ENCODE results near the gene CHRNG. TPM values are rescaled to one million over a fixed set of nuclear protein-coding genes. Genes with fewer than 3 reads are reported as not detected.
A peak's percentile ranks its signal among the peaks of the same experiment; 100 is the strongest.

Gene CHRNG
- total RNA-seq, 4 donors from 2014 or later = not detected

DNA sequence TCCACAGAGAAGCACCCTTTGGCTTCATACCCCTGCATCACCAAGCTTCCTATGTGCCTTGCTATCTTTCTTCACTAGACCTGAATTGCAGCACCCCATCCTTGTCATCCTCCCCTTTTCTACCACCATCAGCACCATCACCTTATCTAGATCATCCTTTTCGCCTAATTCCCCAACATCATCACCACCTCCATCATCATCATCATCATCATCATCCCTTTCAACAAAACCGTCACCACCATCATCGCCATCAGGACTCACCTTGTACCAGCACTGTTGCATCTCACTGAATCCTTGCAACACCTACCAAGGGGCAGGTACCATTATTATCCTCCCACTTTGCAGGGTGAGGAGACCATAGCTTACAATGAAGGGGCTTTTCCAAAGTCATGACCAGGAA lies 41.0 kb upstream of the CHRNG start:
- 92% methylated on average over 3 of the region's 3 CpGs for WGBS, 2 donors (ENCODE audit: low coverage in 1 of 2)
- no peaks in the 10 kb centered on the region for H3K36me3 ChIP-seq
- peaks cover 23% of the 10 kb centered on the region for H3K27me3 ChIP-seq
- H3K9me3 ChIP-seq = no peaks in the 10 kb centered on the region
- H3K4me3 ChIP-seq = no peak overlapping the region
- H3K4me1 ChIP-seq = peaks cover 0 to 13% (median 8%) of the 10 kb centered on the region in 4 donors
- no peak for DNase-seq
- in situ Hi-C loops (cut with MboI; ENCODE audit: low pct_ligation_motif_present in 1 of 4, low pct_unique_long_range_greater_than_20kb in 1 of 4, low sequenced_read_pairs in 3 of 4) (no loop called here), intact Hi-C loops (cut with DNase I; ENCODE audit: low total_unique reads) (no loop called here)
- H3K27ac ChIP-seq = no peak overlapping the region
- TF ChIP-seq POLR2A (IDR thresholded peaks at IDR 0.05) = no peak
- TF ChIP-seq, protein P1, sequence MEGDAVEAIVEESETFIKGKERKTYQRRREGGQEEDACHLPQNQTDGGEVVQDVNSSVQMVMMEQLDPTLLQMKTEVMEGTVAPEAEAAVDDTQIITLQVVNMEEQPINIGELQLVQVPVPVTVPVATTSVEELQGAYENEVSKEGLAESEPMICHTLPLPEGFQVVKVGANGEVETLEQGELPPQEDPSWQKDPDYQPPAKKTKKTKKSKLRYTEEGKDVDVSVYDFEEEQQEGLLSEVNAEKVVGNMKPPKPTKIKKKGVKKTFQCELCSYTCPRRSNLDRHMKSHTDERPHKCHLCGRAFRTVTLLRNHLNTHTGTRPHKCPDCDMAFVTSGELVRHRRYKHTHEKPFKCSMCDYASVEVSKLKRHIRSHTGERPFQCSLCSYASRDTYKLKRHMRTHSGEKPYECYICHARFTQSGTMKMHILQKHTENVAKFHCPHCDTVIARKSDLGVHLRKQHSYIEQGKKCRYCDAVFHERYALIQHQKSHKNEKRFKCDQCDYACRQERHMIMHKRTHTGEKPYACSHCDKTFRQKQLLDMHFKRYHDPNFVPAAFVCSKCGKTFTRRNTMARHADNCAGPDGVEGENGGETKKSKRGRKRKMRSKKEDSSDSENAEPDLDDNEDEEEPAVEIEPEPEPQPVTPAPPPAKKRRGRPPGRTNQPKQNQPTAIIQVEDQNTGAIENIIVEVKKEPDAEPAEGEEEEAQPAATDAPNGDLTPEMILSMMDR (IDR thresholded peaks at IDR 0.05) = no peak
- TF ChIP-seq EP300 (IDR thresholded peaks at IDR 0.05; ENCODE audit: low read depth) = no peak
- no peak for TF ChIP-seq POLR2AphosphoS5 (IDR thresholded peaks at IDR 0.05)

DNA sequence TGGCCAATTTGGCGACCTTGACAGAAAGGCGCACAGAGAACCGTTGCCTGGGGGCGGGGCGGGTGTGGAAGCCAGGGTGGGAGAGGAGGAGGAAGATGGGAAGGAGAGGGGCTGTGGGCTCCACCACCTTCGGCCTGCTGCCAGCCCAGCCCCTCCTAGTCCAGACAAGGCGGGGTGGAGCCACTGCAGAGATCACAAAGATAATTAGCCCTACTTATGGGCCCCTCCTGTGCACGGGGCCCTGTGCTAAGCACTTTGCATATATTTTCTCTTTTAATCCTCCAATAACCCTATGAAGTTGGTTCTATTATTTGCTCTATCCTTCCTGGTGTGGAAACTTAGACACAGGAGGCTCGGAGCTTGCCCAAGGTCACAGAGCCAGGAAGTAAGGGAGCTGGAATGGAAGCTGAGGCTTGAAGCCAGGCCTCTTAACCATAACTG lies 38.1 kb upstream of the CHRNG start:
- Histone ChIP-seq H3K27me3 (peaks cover 50% of the 10 kb centered on the region), H3K36me3 (no peaks in the 10 kb centered on the region), H3K27ac (no peak overlapping the region), H3K9me3 (no peaks in the 10 kb centered on the region), H3K4me3 (no peak overlapping the region), H3K4me1 (peaks cover 0 to 15% (median 11%) of the 10 kb centered on the region in 4 donors)
- TF ChIP-seq POLR2A (IDR thresholded peaks at IDR 0.05) (no peak), EP300 (IDR thresholded peaks at IDR 0.05; ENCODE audit: low read depth) (no peak), POLR2AphosphoS5 (IDR thresholded peaks at IDR 0.05) (no peak)
- intact Hi-C loops (cut with DNase I; ENCODE audit: low total_unique reads) = no loop called here
- WGBS, 2 donors (ENCODE audit: low coverage in 1 of 2) = 69% methylated on average over 9 of the region's 9 CpGs; no CpG with 5 or more reads in 1 of the 2 donors
- no peak for DNase-seq
- in situ Hi-C loops (cut with MboI; ENCODE audit: low pct_ligation_motif_present in 1 of 4, low pct_unique_long_range_greater_than_20kb in 1 of 4, low sequenced_read_pairs in 3 of 4) = no loop called here

DNA sequence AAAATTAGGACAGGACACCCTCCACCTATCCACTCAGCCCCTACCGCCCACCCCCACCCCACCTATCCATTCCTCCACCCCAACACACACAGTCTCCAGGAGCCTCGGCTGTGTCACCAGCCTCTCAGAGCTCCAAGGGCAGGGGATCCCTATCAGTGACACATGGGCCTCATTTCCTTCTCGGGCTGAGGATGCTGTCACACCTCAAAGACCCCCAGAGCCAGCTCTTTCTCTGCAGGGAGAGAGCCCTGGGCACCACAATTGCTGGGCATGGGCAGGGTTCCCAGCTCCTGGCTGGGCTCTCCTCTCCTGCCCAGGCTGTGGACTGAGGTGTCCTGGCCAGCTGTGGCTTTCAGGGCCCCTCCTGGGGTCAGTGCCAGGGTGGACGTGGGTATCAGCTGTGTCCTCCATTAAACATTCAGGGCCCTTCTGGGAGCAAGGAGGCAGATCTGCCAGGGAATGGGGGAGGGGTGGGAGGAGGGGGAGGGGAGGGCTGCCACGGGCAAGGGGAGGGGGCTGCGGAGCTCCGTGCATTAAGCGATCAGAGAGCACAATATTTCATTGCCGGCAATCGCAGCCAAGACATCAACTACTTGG lies 37.6 kb upstream of the CHRNG start:
- DNase-seq = no peak
- intact Hi-C loops (cut with DNase I; ENCODE audit: low total_unique reads) (no loop called here), in situ Hi-C loops (cut with MboI; ENCODE audit: low pct_ligation_motif_present in 1 of 4, low pct_unique_long_range_greater_than_20kb in 1 of 4, low sequenced_read_pairs in 3 of 4) (no loop called here)
- H3K4me3 ChIP-seq = no peak overlapping the region
- H3K27me3 ChIP-seq = peaks cover 54% of the 10 kb centered on the region
- H3K36me3 ChIP-seq = no peaks in the 10 kb centered on the region
- no peak overlapping the region for H3K27ac ChIP-seq
- H3K9me3 ChIP-seq = no peaks in the 10 kb centered on the region
- WGBS, 2 donors (ENCODE audit: low coverage in 1 of 2) = 59% methylated on average over 9 of the region's 10 CpGs; no CpG with 5 or more reads in 1 of the 2 donors
- no peak for TF ChIP-seq POLR2A (IDR thresholded peaks at IDR 0.05)
- TF ChIP-seq POLR2AphosphoS5 (IDR thresholded peaks at IDR 0.05) = no peak
- TF ChIP-seq, protein P1 (IDR thresholded peaks at IDR 0.05) = no peak
- TF ChIP-seq EP300 (IDR thresholded peaks at IDR 0.05; ENCODE audit: low read depth) = no peak
- peaks cover 0 to 15% (median 11%) of the 10 kb centered on the region in 4 donors for H3K4me1 ChIP-seq

DNA sequence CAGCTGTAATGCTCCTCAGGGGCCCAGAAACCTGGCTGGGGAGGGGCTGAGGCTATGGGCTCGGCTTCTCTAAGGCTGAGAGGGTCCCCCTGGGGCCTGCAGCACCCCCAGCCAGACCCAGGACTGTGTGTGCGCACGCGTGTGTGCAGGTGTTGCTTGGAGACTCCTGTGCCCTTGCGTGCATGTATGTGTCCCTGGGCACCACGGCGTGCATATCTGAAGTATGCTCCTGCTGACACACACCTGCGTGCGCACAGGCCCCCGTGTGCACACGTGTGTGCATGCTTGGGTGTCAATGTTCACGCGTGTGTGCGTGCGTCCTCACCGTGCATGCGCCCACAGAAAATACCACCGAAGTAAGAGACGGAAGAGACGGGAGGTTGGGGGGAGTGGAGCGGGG lies 37.0 kb upstream of the CHRNG start:
- DNase-seq = no peak
- peak overlapping the region in 1 of 4 donors; percentile 45 for H3K4me3 ChIP-seq
- intact Hi-C loops (cut with DNase I; ENCODE audit: low total_unique reads) (no loop called here), in situ Hi-C loops (cut with MboI; ENCODE audit: low pct_ligation_motif_present in 1 of 4, low pct_unique_long_range_greater_than_20kb in 1 of 4, low sequenced_read_pairs in 3 of 4) (no loop called here)
- H3K4me1 ChIP-seq = peaks cover 0 to 15% (median 11%) of the 10 kb centered on the region in 4 donors
- no peaks in the 10 kb centered on the region for H3K9me3 ChIP-seq
- H3K27me3 ChIP-seq = peaks cover 54% of the 10 kb centered on the region
- TF ChIP-seq POLR2AphosphoS5 (IDR thresholded peaks at IDR 0.05) (no peak), POLR2A (IDR thresholded peaks at IDR 0.05) (no peak)
- TF ChIP-seq, protein P1 (IDR thresholded peaks at IDR 0.05) = no peak
- H3K27ac ChIP-seq = no peak overlapping the region
- WGBS, 2 donors (ENCODE audit: low coverage in 1 of 2) = 18 to 50% methylated on average over 1 to 18 of the region's 21 CpGs
- H3K36me3 ChIP-seq = no peaks in the 10 kb centered on the region
